ENCODE results near the gene MNT. TPM values are rescaled to one million over a fixed set of nuclear protein-coding genes. Genes with fewer than 3 reads are reported as not detected.

MNT gene
- total RNA-seq, 1 donor from 2014 or later, result 41.0 TPM

GRCh38 chr17:2393954-2394749 lies 6.7 kb downstream of the MNT start:
- peak overlapping the region; percentile 22 for H3K27ac Mint-ChIP-seq (ENCODE audit: unreplicated experiment)
- H3K36me3 Mint-ChIP-seq (ENCODE audit: unreplicated experiment), result no peaks in the 10 kb centered on the region
- DNase-seq, result no peak
- peaks cover 21% of the 10 kb centered on the region for H3K9me3 Mint-ChIP-seq (ENCODE audit: unreplicated experiment)
- peak overlapping the region; percentile 86 for H3K4me3 Mint-ChIP-seq (ENCODE audit: unreplicated experiment)
- TF ChIP-seq, protein P1, sequence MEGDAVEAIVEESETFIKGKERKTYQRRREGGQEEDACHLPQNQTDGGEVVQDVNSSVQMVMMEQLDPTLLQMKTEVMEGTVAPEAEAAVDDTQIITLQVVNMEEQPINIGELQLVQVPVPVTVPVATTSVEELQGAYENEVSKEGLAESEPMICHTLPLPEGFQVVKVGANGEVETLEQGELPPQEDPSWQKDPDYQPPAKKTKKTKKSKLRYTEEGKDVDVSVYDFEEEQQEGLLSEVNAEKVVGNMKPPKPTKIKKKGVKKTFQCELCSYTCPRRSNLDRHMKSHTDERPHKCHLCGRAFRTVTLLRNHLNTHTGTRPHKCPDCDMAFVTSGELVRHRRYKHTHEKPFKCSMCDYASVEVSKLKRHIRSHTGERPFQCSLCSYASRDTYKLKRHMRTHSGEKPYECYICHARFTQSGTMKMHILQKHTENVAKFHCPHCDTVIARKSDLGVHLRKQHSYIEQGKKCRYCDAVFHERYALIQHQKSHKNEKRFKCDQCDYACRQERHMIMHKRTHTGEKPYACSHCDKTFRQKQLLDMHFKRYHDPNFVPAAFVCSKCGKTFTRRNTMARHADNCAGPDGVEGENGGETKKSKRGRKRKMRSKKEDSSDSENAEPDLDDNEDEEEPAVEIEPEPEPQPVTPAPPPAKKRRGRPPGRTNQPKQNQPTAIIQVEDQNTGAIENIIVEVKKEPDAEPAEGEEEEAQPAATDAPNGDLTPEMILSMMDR (IDR thresholded peaks at IDR 0.05; ENCODE audit: partially characterized antibody, unreplicated experiment), result no peak
- H3K27me3 Mint-ChIP-seq (ENCODE audit: unreplicated experiment), result peaks cover 17% of the 10 kb centered on the region
- peaks cover 43% of the 10 kb centered on the region for H3K4me1 Mint-ChIP-seq (ENCODE audit: low read depth, unreplicated experiment)

DNA sequence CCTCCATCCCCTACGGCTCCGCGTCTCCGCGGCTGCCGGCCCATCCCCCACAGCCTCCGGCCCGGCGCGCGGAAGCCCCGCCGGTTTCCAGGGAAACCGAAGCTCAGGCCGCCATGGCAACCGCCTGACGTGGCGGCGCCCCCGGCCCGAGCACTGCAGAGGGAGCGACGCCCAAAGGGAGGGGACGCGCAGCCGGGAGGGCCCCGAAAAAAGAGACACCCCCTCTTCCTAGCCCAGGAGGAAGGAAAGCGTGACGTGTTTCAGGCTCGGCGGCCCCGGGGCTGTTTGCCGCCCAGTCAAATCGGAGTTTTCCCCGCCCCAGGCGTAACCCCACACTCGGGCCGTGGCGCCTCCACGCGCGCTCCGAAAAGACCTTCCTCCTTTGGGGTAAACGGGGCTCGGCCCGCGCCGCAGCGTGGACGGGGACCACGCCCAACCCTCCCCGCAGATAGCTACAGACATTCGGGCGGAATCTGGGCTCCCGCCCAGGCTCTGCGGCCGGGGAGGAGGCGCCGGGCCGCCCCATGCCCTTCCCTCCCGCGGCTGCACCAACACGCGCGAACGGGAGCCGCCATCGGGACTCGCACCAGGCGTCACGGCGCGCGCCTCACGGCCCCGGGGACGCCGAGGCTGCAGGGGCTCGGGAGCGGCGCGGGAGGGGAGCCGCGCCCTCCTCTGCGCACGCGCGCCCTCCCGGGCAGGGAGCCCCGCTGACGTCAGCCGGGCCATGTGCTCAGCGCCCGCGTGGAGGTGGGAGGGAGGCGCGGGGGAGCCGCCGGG lies 7.5 kb downstream of the MNT start:
- Mint-ChIP-seq H3K27me3 (ENCODE audit: unreplicated experiment) (peaks cover 18% of the 10 kb centered on the region), H3K36me3 (ENCODE audit: unreplicated experiment) (no peaks in the 10 kb centered on the region), H3K4me3 (ENCODE audit: unreplicated experiment) (peak overlapping the region; percentile 57), H3K9me3 (ENCODE audit: unreplicated experiment) (peaks cover 23% of the 10 kb centered on the region), H3K27ac (ENCODE audit: unreplicated experiment) (no peak overlapping the region), H3K4me1 (ENCODE audit: low read depth, unreplicated experiment) (peaks cover 48% of the 10 kb centered on the region)
- TF ChIP-seq, protein P1 (IDR thresholded peaks at IDR 0.05; ENCODE audit: partially characterized antibody, unreplicated experiment), result no peak
- DNase-seq, result peak; percentile 85

GRCh38 chr17:2392252-2393173 lies 8.3 kb downstream of the MNT start:
- Mint-ChIP-seq H3K27ac (ENCODE audit: unreplicated experiment) (peak overlapping the region; percentile 79), H3K36me3 (ENCODE audit: unreplicated experiment) (no peaks in the 10 kb centered on the region), H3K27me3 (ENCODE audit: unreplicated experiment) (peaks cover 16% of the 10 kb centered on the region)

DNA sequence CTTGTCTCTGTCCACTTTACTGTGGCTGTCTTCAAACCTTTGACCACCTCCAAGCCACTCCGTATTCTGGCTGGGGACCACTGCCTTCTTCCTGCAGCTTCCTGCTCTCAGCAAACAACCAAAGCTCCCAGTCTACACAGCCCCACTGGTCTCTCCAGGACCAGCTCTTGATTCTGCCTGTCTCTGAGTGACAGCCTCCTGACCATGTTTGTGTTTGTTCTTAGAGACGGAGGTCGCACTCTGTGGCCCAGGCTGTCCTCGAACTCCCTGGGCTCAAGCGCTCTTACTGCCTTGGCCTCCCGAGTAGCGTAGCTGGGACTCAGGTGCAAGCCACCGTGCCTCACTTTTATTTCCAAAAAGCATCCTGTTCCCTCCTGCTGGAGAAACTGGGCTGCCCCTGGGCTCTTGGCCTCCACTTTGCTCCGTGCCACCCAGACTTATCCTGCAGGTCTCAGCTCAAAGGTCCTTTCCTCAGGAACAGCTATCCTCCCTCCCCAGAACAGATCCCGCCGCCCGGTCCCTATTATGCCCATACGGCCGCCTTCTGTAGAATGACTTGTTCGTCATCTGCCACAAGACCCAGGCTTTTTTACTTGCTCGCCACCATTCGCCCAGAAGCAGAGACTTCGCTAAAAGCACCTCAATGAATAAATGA lies 9.1 kb downstream of the MNT start:
- Mint-ChIP-seq H3K9me3 (ENCODE audit: unreplicated experiment) (peaks cover 22% of the 10 kb centered on the region), H3K4me1 (ENCODE audit: low read depth, unreplicated experiment) (peaks cover 40% of the 10 kb centered on the region)

More at GRCh38 chr17:2392252-2393173, 8.3 kb downstream of the MNT start:
- peak; percentile 97 for DNase-seq
- Mint-ChIP-seq H3K4me3 (ENCODE audit: unreplicated experiment) (peak overlapping the region; percentile 85), H3K4me1 (ENCODE audit: low read depth, unreplicated experiment) (peaks cover 45% of the 10 kb centered on the region), H3K9me3 (ENCODE audit: unreplicated experiment) (peaks cover 24% of the 10 kb centered on the region)
- TF ChIP-seq, protein P1 (IDR thresholded peaks at IDR 0.05; ENCODE audit: partially characterized antibody, unreplicated experiment), result no peak

More for the DNA sequence above, 9.1 kb downstream of the MNT start:
- Mint-ChIP-seq H3K27ac (ENCODE audit: unreplicated experiment) (peak overlapping the region; percentile 79), H3K36me3 (ENCODE audit: unreplicated experiment) (no peaks in the 10 kb centered on the region), H3K27me3 (ENCODE audit: unreplicated experiment) (peaks cover 14% of the 10 kb centered on the region), H3K4me3 (ENCODE audit: unreplicated experiment) (peak overlapping the region; percentile 85)
- TF ChIP-seq, protein P1 (IDR thresholded peaks at IDR 0.05; ENCODE audit: partially characterized antibody, unreplicated experiment), result no peak
- no peak for DNase-seq

Measured in glutamatergic neuron (in vitro differentiated cells).